SK-N-SH (cell line): ENCODE data around the gene ROBO1.

Source experiments
- CHD2 ChIP-seq: fragments of 150-350 bp; IDR thresholded peaks from 2 replicates; pipeline ENCODE4 v1.6.1; 2018; ENCODE audit warnings: low read length; ENCODE audit not compliant: partially characterized antibody
- FOSL2 ChIP-seq: IDR thresholded peaks from 2 replicates; pipeline ENCODE4 v1.4.0; 2012; ENCODE audit warnings: low read depth, mild to moderate bottlenecking, moderate library complexity, borderline replicate concordance
- FOXJ3 ChIP-seq: sonication (generic); formaldehyde crosslinking; IDR thresholded peaks from 2 replicates; pipeline ENCODE4 v1.5.1; 2020; ENCODE audit warnings: mild to moderate bottlenecking, missing genetic modification reagents
- GABPA ChIP-seq: IDR thresholded peaks from 2 replicates; pipeline ENCODE4 v1.4.0; 2012; ENCODE audit warnings: low read depth, mild to moderate bottlenecking
- MAX ChIP-seq: IDR thresholded peaks from 2 replicates; pipeline ENCODE4 v1.4.0; 2012; ENCODE audit warnings: low read depth
- MXI1 ChIP-seq: IDR thresholded peaks from 2 replicates; pipeline ENCODE4 v1.6.1; 2012; ENCODE audit warnings: mild to moderate bottlenecking, low read depth, low read length, improper control_type of control experiment
- POLR2AphosphoS5 ChIP-seq: IDR thresholded peaks from 2 replicates; pipeline ENCODE4 v1.6.1; 2012; ENCODE audit warnings: low read depth, low read length
- RXRA ChIP-seq: IDR thresholded peaks from 2 replicates; pipeline ENCODE4 v1.4.0; 2012; ENCODE audit warnings: low read depth, mild to moderate bottlenecking, borderline replicate concordance
- USF1 ChIP-seq: IDR thresholded peaks from 2 replicates; pipeline ENCODE4 v1.4.0; 2012; ENCODE audit warnings: low read depth, borderline replicate concordance
- TF ChIP-seq, protein P1 (sequence below): fragments of 200-600 bp; sonication (generic); IDR thresholded peaks from 2 replicates; pipeline ENCODE4 v1.6.1; 2017; ENCODE audit warnings: antibody characterized with exemption, mild to moderate bottlenecking, moderate library complexity
- TF ChIP-seq, protein P2 (sequence below): fragments of 150-350 bp; IDR thresholded peaks from 2 replicates; pipeline ENCODE4 v1.6.1; 2017; ENCODE audit warnings: antibody characterized with exemption, low read length, low read depth, borderline replicate concordance

DNA sequence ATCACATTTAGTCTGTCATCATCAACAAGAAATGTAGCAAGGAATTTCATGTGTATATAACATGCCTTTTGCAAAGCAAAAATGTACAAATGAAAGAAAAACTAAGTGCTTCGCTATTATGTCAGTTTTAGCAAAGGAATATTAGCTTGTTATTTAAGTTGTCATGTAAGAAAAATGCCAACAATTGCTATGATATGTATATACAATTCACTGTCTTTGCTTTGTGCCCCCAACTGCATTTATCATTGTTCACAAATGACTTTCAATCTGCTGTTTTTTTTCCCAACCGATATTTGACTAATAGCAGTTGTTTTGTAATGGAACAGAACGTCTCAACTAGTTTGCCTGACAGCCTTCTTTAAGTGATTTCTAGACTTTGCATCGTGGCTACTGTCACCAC is 207.1 kb downstream of the ROBO1 start:
- TF ChIP-seq FOXJ3 (CRISPR knock-in tag) (no peak), MAX (no peak), CHD2 (no peak), MXI1 (no peak), FOSL2 (no peak), RXRA (no peak), GABPA (no peak), USF1 (no peak), POLR2AphosphoS5 (no peak)
- TF ChIP-seq, protein P1, sequence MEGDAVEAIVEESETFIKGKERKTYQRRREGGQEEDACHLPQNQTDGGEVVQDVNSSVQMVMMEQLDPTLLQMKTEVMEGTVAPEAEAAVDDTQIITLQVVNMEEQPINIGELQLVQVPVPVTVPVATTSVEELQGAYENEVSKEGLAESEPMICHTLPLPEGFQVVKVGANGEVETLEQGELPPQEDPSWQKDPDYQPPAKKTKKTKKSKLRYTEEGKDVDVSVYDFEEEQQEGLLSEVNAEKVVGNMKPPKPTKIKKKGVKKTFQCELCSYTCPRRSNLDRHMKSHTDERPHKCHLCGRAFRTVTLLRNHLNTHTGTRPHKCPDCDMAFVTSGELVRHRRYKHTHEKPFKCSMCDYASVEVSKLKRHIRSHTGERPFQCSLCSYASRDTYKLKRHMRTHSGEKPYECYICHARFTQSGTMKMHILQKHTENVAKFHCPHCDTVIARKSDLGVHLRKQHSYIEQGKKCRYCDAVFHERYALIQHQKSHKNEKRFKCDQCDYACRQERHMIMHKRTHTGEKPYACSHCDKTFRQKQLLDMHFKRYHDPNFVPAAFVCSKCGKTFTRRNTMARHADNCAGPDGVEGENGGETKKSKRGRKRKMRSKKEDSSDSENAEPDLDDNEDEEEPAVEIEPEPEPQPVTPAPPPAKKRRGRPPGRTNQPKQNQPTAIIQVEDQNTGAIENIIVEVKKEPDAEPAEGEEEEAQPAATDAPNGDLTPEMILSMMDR = no peak
- TF ChIP-seq, protein P2, sequence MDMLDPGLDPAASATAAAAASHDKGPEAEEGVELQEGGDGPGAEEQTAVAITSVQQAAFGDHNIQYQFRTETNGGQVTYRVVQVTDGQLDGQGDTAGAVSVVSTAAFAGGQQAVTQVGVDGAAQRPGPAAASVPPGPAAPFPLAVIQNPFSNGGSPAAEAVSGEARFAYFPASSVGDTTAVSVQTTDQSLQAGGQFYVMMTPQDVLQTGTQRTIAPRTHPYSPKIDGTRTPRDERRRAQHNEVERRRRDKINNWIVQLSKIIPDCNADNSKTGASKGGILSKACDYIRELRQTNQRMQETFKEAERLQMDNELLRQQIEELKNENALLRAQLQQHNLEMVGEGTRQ = no peak
